Common myeloid progenitor, CD34-positive (primary cell): ENCODE results near the gene RNF2.

Source experiments
- CTCF ChIA-PET: fragments of 350-600 bp; sonication (Branson Sonifier 250); formaldehyde crosslinking; loops from one replicate; lab custom pipeline; 2021; ENCODE audit warnings: antibody characterized with exemption; lab: Charles Lee
- POLR2A ChIA-PET: fragments of 350-600 bp; sonication (Branson Sonifier 250); formaldehyde crosslinking; loops from one replicate; lab custom pipeline; 2021; ENCODE audit warnings: antibody characterized with exemption; lab: Charles Lee
- DNase-seq, 3 donors: peaks; one replicate each; pipeline versions ENCODE4 v3.0.0 to v3.0.0-alpha.2; 2013
- H3K27ac ChIP-seq, 2 experiments: 1 replicate in 1 of 2; 2 replicates in 1 of 2; pipeline ENCODE4 v1.7.0; 2013; ENCODE audit warnings: inconsistent platforms in 2 of 2, low read length in 2 of 2, mild to moderate bottlenecking in 2 of 2, low read depth in 1 of 2, moderate library complexity in 1 of 2; ENCODE audit not compliant: severe bottlenecking in 2 of 2, insufficient read depth in 1 of 2, poor library complexity in 1 of 2
- H3K27me3 ChIP-seq, 5 experiments: replicated peaks in 2 of 5; 1 replicate in 3 of 5; 2 replicates in 2 of 5; pipeline versions ENCODE4 v1.6.1 to v1.7.0; 2013; ENCODE audit warnings: low read length in 4 of 5, mild to moderate bottlenecking in 2 of 5, moderate library complexity in 2 of 5, inconsistent platforms in 1 of 5; ENCODE audit not compliant: insufficient read depth in 5 of 5, control insufficient read depth in 4 of 5
- H3K36me3 ChIP-seq, 4 experiments: 1 replicate in 2 of 4; 2 replicates in 2 of 4; pipeline versions ENCODE4 v1.6.1 to v1.7.0; 2013; ENCODE audit warnings: low read length in 3 of 4, control low read depth in 1 of 4, mild to moderate bottlenecking in 1 of 4; ENCODE audit not compliant: control insufficient read depth in 4 of 4, insufficient read depth in 4 of 4
- H3K4me1 ChIP-seq, 4 experiments: 1 replicate in 3 of 4; 2 replicates in 1 of 4; pipeline versions ENCODE4 v1.6.1 to v1.7.1; 2013; ENCODE audit warnings: low read length in 3 of 4, mild to moderate bottlenecking in 3 of 4, control low read depth in 1 of 4, inconsistent platforms in 1 of 4, moderate library complexity in 1 of 4; ENCODE audit not compliant: control insufficient read depth in 4 of 4, insufficient read depth in 4 of 4; ENCODE audit errors: control extremely low read depth in 1 of 4
- H3K4me3 ChIP-seq, 7 experiments: 1 replicate in 4 of 7; 2 replicates in 3 of 7; pipeline versions ENCODE4 v1.5.1 to v1.7.0; 2013; ENCODE audit warnings: mild to moderate bottlenecking in 7 of 7, low read length in 6 of 7, moderate library complexity in 6 of 7, inconsistent platforms in 2 of 7, low read depth in 2 of 7, control low read depth in 1 of 7; ENCODE audit not compliant: insufficient read depth in 4 of 7, control insufficient read depth in 1 of 7; ENCODE audit errors: extremely low read depth in 1 of 7
- H3K9me3 ChIP-seq, 5 experiments: 1 replicate in 4 of 5; 2 replicates in 1 of 5; pipeline versions ENCODE4 v1.6.1 to v1.7.1; 2013; ENCODE audit warnings: low read length in 4 of 5, mild to moderate bottlenecking in 2 of 5, inconsistent platforms in 1 of 5, low read depth in 1 of 5, moderate library complexity in 1 of 5; ENCODE audit not compliant: control insufficient read depth in 4 of 5, insufficient read depth in 2 of 5; ENCODE audit errors: control extremely low read depth in 1 of 5
- WGBS: methylation state at CpG from one replicate; pipeline ENCODE4 v1.1.5; 2013; ENCODE audit not compliant: insufficient coverage; 5-methylcytosine and 5-hydroxymethylcytosine counted together

Gene RNF2

GRCh38 chr1:185039726-185040407 lies 5.5 kb upstream of the RNF2 start:
- Histone ChIP-seq H3K27ac (no peak overlapping the region), H3K4me3 (peak overlapping the region in 1 of 7 experiments; percentile 15), H3K27me3 (no peaks in the 10 kb centered on the region), H3K36me3 (no peaks in the 10 kb centered on the region), H3K9me3 (no peaks in the 10 kb centered on the region), H3K4me1 (peaks cover 0 to 24% (median 11%) of the 10 kb centered on the region in 4 experiments)
- 100% methylated on average over 2 of the region's 4 CpGs for WGBS
- ChIA-PET CTCF (interaction anchor here (1.9 kb wide), 1 partner anchor 130 kb away, joined by 7 read pairs; no protein-coding TSS in a partner anchor), POLR2A (no interaction called here)
- no peak for DNase-seq

GRCh38 chr1:185040408-185040735 lies 5.0 kb upstream of the RNF2 start:
- no peaks in the 10 kb centered on the region for H3K27me3 ChIP-seq
- no peaks in the 10 kb centered on the region for H3K36me3 ChIP-seq
- H3K9me3 ChIP-seq: no peaks in the 10 kb centered on the region
- POLR2A ChIA-PET: no interaction called here
- no peak overlapping the region for H3K27ac ChIP-seq
- peak overlapping the region in 2 of 7 experiments; percentile 15 to 19 for H3K4me3 ChIP-seq
- DNase-seq: peak in 2 of 3 donors; percentile 69 to 82
- no CpG with 5 or more reads among the region's 1 CpG for WGBS
- H3K4me1 ChIP-seq: peaks cover 0 to 25% (median 13%) of the 10 kb centered on the region in 4 experiments
- CTCF ChIA-PET: interaction anchor here (1.6 to 1.9 kb wide), 3 partner anchors 54 to 235 kb away, joined by 4 to 7 read pairs (median 5); no protein-coding TSS in a partner anchor

- H3K27me3 ChIP-seq: no peaks in the 10 kb centered on the region
- no peak overlapping the region for H3K4me3 ChIP-seq
- 60% methylated on average over 1 of the region's 1 CpG for WGBS
- no peak for DNase-seq
- no peak overlapping the region for H3K27ac ChIP-seq
- H3K4me1 ChIP-seq: peaks cover 6 to 33% (median 13%) of the 10 kb centered on the region in 4 experiments
- H3K9me3 ChIP-seq: no peaks in the 10 kb centered on the region
- ChIA-PET POLR2A (interaction anchor here (0.6 kb wide), 1 partner anchor 110 kb away, joined by 3 read pairs; no protein-coding TSS in a partner anchor), CTCF (interaction anchor here (0.8 to 1.9 kb wide), 4 partner anchors 15 to 236 kb away, joined by 3 to 7 read pairs (median 4); no protein-coding TSS in a partner anchor)
- no peaks in the 10 kb centered on the region for H3K36me3 ChIP-seq
These were observed 3.6 kb upstream of the RNF2 start for GRCh38 chr1:185041742-185042141.

DNA sequence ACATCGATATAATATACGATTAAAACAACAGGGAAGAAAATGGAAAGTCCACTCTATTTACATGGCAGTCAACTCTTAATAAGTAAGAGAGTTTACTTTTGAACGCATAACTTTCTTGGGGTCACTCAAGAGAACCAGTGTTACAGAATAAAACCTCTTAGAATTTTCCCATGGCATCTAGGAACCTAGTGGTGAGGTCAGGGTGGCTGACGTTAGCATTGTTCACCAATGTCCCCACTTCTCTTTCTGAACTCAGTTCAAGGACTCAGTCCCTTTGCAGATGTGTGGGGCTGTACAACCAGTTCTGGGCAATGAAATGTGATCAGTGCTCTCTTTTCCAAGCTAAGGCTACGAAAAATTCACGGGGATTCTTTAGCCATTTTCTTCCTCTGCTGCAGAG lies 2.6 kb upstream of the RNF2 start:
- Histone ChIP-seq H3K36me3 (no peaks in the 10 kb centered on the region), H3K4me3 (no peak overlapping the region), H3K27me3 (no peaks in the 10 kb centered on the region), H3K9me3 (no peaks in the 10 kb centered on the region), H3K4me1 (peaks cover 15 to 43% (median 22%) of the 10 kb centered on the region in 4 experiments), H3K27ac (no peak overlapping the region)
- no peak for DNase-seq
- POLR2A ChIA-PET: no interaction called here
- CTCF ChIA-PET: interaction anchor here (0.9 to 1.9 kb wide), 2 partner anchors 9 to 14 kb away, joined by 3 to 5 read pairs; no protein-coding TSS in a partner anchor
- 83% methylated on average over 1 of the region's 6 CpGs for WGBS

DNA sequence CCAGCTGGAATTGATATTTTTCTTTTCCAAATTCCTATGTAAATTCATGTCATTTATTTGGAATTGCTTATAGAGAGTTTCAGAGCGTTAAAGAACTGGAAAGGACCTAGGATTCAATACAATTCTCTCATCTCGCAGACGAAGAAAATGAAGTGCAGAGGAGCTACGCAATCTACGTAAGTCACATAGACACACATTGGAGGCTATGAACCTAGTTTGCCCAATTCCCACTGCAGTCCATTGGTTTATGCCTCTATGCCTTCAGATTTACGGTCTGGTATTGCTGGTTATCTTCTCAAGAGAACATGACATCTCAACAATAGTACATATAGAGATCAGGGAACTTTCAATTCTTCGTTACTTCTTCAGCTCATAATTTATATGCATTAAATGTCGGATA lies 971 bp upstream of the RNF2 start:
- Histone ChIP-seq H3K36me3 (no peaks in the 10 kb centered on the region), H3K27ac (no peak overlapping the region), H3K4me3 (no peak overlapping the region), H3K4me1 (peaks cover 19 to 48% (median 26%) of the 10 kb centered on the region in 4 experiments), H3K9me3 (no peaks in the 10 kb centered on the region), H3K27me3 (no peaks in the 10 kb centered on the region)
- ChIA-PET POLR2A (no interaction called here), CTCF (interaction anchor here (0.8 to 3.3 kb wide), 7 partner anchors 11 to 239 kb away, joined by 3 to 12 read pairs (median 5); no protein-coding TSS in a partner anchor)
- DNase-seq: no peak
- WGBS: 98% methylated on average over 5 of the region's 8 CpGs

- POLR2A ChIA-PET: interaction anchor here (0.9 kb wide), 1 partner anchor 13 kb away, joined by 3 read pairs; no protein-coding TSS in a partner anchor
- WGBS: 0% methylated on average over 33 of the region's 52 CpGs
- CTCF ChIA-PET: interaction anchor here (1.0 to 3.3 kb wide), 10 partner anchors 8 to 124 kb away, joined by 3 to 12 read pairs (median 4); partner anchors contain the start of gene NIBAN1
- DNase-seq: peak in 2 of 3 donors; percentile 48 to 53
- Histone ChIP-seq H3K27me3 (no peaks in the 10 kb centered on the region), H3K4me1 (peaks cover 16 to 33% (median 23%) of the 10 kb centered on the region in 4 experiments), H3K4me3 (peak overlapping the region; percentile 85 to 96 (median 94)), H3K9me3 (no peaks in the 10 kb centered on the region), H3K36me3 (no peaks in the 10 kb centered on the region), H3K27ac (peak overlapping the region; percentile 48 to 84)
These were observed 595 bp downstream of the RNF2 start for GRCh38 chr1:185045814-185046492.
